Sigmoid colon (tissue), 7 donors: ENCODE results near the gene DCTN5. TPM values are rescaled to one million over a fixed set of nuclear protein-coding genes. Genes with fewer than 3 reads are reported as not detected.

Experiments used
- DNase-seq: peaks from one replicate; pipeline ENCODE4 v3.0.0-alpha.2; 2019
- H3K27ac ChIP-seq, 4 donors: fragments of 200-600 bp; sonication (generic); one replicate each; pipeline ENCODE4 v1.5.1; 2016 to 2019; ENCODE audit warnings: mild to moderate bottlenecking in 1 of 4
- H3K27me3 ChIP-seq, 3 donors: fragments of 200-600 bp; sonication (generic); one replicate each; pipeline ENCODE4 v1.5.1; 2019; ENCODE audit warnings: mild to moderate bottlenecking in 1 of 3
- H3K36me3 ChIP-seq, 4 donors: fragments of 200-600 bp; sonication (generic); one replicate each; pipeline ENCODE4 v1.5.1; 2016 to 2019
- H3K4me1 ChIP-seq, 4 donors: fragments of 200-600 bp; sonication (generic); one replicate each; pipeline ENCODE4 v1.5.1; 2017 to 2019
- H3K4me3 ChIP-seq, 4 donors: fragments of 200-600 bp; sonication (generic); one replicate each; pipeline ENCODE4 v1.5.1; 2017 to 2019; ENCODE audit warnings: mild to moderate bottlenecking in 2 of 4, moderate library complexity in 1 of 4
- H3K9me3 ChIP-seq, 4 donors: fragments of 200-600 bp in 3 of 4; sonication (generic) in 3 of 4; one replicate each; pipeline versions ENCODE4 v1.5.1 to v1.6.1; 2013 to 2019
- CTCF ChIP-seq, 4 experiments: fragments of 450-650 bp in 3 of 4; fragments of 200-600 bp in 1 of 4; IDR thresholded peaks; one replicate each; pipeline ENCODE4 v1.5.1; 2016 to 2019; ENCODE audit warnings: antibody characterized with exemption in 4 of 4, mild to moderate bottlenecking in 3 of 4, moderate library complexity in 2 of 4
- EP300 ChIP-seq, 4 donors: sonication (generic); formaldehyde crosslinking; IDR thresholded peaks; one replicate each; pipeline ENCODE4 v1.6.1; 2017; ENCODE audit warnings: antibody characterized with exemption in 4 of 4
- POLR2A ChIP-seq, 2 donors: fragments of 450-650 bp; IDR thresholded peaks; one replicate each; pipeline ENCODE4 v1.6.1; 2016; ENCODE audit warnings: antibody characterized with exemption in 2 of 2, mild to moderate bottlenecking in 2 of 2, moderate library complexity in 2 of 2
- POLR2AphosphoS5 ChIP-seq, 4 donors: sonication (generic); formaldehyde crosslinking; IDR thresholded peaks; one replicate each; pipeline ENCODE4 v1.6.1; 2017; ENCODE audit warnings: antibody characterized with exemption in 4 of 4
- WGBS, 2 donors: extraction: QIAGEN DNeasy Blood & Tissue Kit; methylation state at CpG; one replicate each; pipeline ENCODE4 v1.1.7; 2013; 5-methylcytosine and 5-hydroxymethylcytosine counted together
- intact Hi-C: fragments of 100-400 bp; cut with DNase I; formaldehyde crosslinking; loops from one replicate; pipeline ENCODE4 v1.15.1; 2023
- polyA plus RNA-seq, 3 donors: library from polyadenylated mRNA; stranded (reverse); fragments of 200-250 nt; gene quantifications; one replicate each; pipeline ENCODE4 v1.2.3, GENCODE V29; 2013
- total RNA-seq, 4 donors: library from RNA; depleted of rRNA; stranded (reverse); fragments of >200 nt; gene quantifications; one replicate each; pipeline ENCODE4 v1.1.0, GENCODE V29; 2016
- donor health status: healthy with polysubstance abuse.
- donor health status: Bipolar disorder and iron deficiency.
- donor health status: healthy.

The DCTN5 gene
- total and polyA plus RNA-seq, 7 donors, result 13.2 to 41.4 (median 30.1) TPM

GRCh38 chr16:23651943-23652468 lies 10.7 kb downstream of the DCTN5 start:
- Histone ChIP-seq H3K27ac (no peak overlapping the region), H3K27me3 (no peaks in the 10 kb centered on the region), H3K9me3 (no peaks in the 10 kb centered on the region), H3K4me1 (no peaks in the 10 kb centered on the region), H3K36me3 (peaks cover 0 to 42% (median 6%) of the 10 kb centered on the region in 4 donors), H3K4me3 (no peak overlapping the region)
- 80 to 82% methylated on average over 4 of the region's 4 CpGs for WGBS, 2 donors
- no peak for TF ChIP-seq EP300 (IDR thresholded peaks at IDR 0.05)
- TF ChIP-seq POLR2A (IDR thresholded peaks at IDR 0.05), result no peak
- TF ChIP-seq POLR2AphosphoS5 (IDR thresholded peaks at IDR 0.05), result no peak
- TF ChIP-seq CTCF (IDR thresholded peaks at IDR 0.05), result no peak
- intact Hi-C loops, result no loop called here
- no peak for DNase-seq

- intact Hi-C loops, result no loop called here
- Histone ChIP-seq H3K4me3 (no peak overlapping the region), H3K4me1 (no peaks in the 10 kb centered on the region), H3K27me3 (no peaks in the 10 kb centered on the region), H3K9me3 (no peaks in the 10 kb centered on the region), H3K36me3 (peaks cover 23 to 100% (median 77%) of the 10 kb centered on the region in 4 donors), H3K27ac (no peak overlapping the region)
- 88 to 92% methylated on average over 2 of the region's 2 CpGs for WGBS, 2 donors
- no peak for TF ChIP-seq EP300 (IDR thresholded peaks at IDR 0.05)
- TF ChIP-seq POLR2AphosphoS5 (IDR thresholded peaks at IDR 0.05), result no peak
- no peak for TF ChIP-seq CTCF (IDR thresholded peaks at IDR 0.05)
- no peak for TF ChIP-seq POLR2A (IDR thresholded peaks at IDR 0.05)
- no peak for DNase-seq
Measured at GRCh38 chr16:23663918-23664317, 22.7 kb downstream of the DCTN5 start.

- Histone ChIP-seq H3K4me1 (no peaks in the 10 kb centered on the region), H3K27ac (no peak overlapping the region), H3K9me3 (no peaks in the 10 kb centered on the region), H3K36me3 (peaks cover 6 to 99% (median 59%) of the 10 kb centered on the region in 4 donors), H3K4me3 (no peak overlapping the region), H3K27me3 (no peaks in the 10 kb centered on the region)
- WGBS, 2 donors, result 95 to 96% methylated on average over 7 of the region's 7 CpGs
- no peak for DNase-seq
- TF ChIP-seq POLR2A (IDR thresholded peaks at IDR 0.05) (no peak), CTCF (IDR thresholded peaks at IDR 0.05) (no peak), EP300 (IDR thresholded peaks at IDR 0.05) (no peak), POLR2AphosphoS5 (IDR thresholded peaks at IDR 0.05) (no peak)
- intact Hi-C loops, result no loop called here
Measured at GRCh38 chr16:23666571-23667354, 25.5 kb downstream of the DCTN5 start.

GRCh38 chr16:23667355-23667659 lies 26.0 kb downstream of the DCTN5 start:
- no peaks in the 10 kb centered on the region for H3K27me3 ChIP-seq
- H3K27ac ChIP-seq, result no peak overlapping the region
- H3K4me3 ChIP-seq, result no peak overlapping the region
- no peaks in the 10 kb centered on the region for H3K4me1 ChIP-seq
- no peak for DNase-seq
- TF ChIP-seq POLR2A (IDR thresholded peaks at IDR 0.05), result no peak
- no peak for TF ChIP-seq CTCF (IDR thresholded peaks at IDR 0.05)
- no peak for TF ChIP-seq POLR2AphosphoS5 (IDR thresholded peaks at IDR 0.05)
- peaks cover 3 to 99% (median 54%) of the 10 kb centered on the region in 4 donors for H3K36me3 ChIP-seq
- WGBS, 2 donors, result 97 to 98% methylated on average over 6 of the region's 6 CpGs
- H3K9me3 ChIP-seq, result no peaks in the 10 kb centered on the region
- intact Hi-C loops, result no loop called here
